ENCODE data around the gene PDPK1.
"Not testable (repeated sequence)": the region's sequence is repeated elsewhere in the genome, so short reads cannot be mapped to it uniquely, and the experiment has no call there.

GRCh38 chr16:2632291-2632690, 94.5 kb downstream of the PDPK1 start:
- TF ChIP-seq CTCF (IDR thresholded peaks at IDR 0.05; ENCODE audit: low read depth, low read length); MYC (IDR thresholded peaks at IDR 0.05; ENCODE audit: low read depth, low read length); MAX (IDR thresholded peaks at IDR 0.05; ENCODE audit: low read depth, low read length); POLR2A (IDR thresholded peaks at IDR 0.05; ENCODE audit: extremely low read depth, insufficient read length): not testable (repeated sequence)

Data from NB4 (cell line).